ENCODE measurements around the gene DCT.

The DCT gene

GRCh38 chr13:94433055-94433961, 46.2 kb downstream of the DCT start:
- DNase-seq (ENCODE audit: extremely low read depth, low read depth) = no peak
- no peak for TF ChIP-seq CTCF (IDR thresholded peaks at IDR 0.05; ENCODE audit: low read depth, low read length, missing control alignments)
- no peak overlapping the region for H3K4me3 ChIP-seq (replicated peaks; ENCODE audit: low read depth, low read length)

GRCh38 chr13:94431987-94432386, 47.5 kb downstream of the DCT start:
- no peak for DNase-seq (ENCODE audit: extremely low read depth, low read depth)
- no peak overlapping the region for H3K4me3 ChIP-seq (replicated peaks; ENCODE audit: low read depth, low read length)
- TF ChIP-seq CTCF (IDR thresholded peaks at IDR 0.05; ENCODE audit: low read depth, low read length, missing control alignments) = no peak

GRCh38 chr13:94431574-94431973, 47.9 kb downstream of the DCT start:
- no peak for DNase-seq (ENCODE audit: extremely low read depth, low read depth)
- no peak overlapping the region for H3K4me3 ChIP-seq (replicated peaks; ENCODE audit: low read depth, low read length)
- no peak for TF ChIP-seq CTCF (IDR thresholded peaks at IDR 0.05; ENCODE audit: low read depth, low read length, missing control alignments)

GRCh38 chr13:94427313-94427953, 52.0 kb downstream of the DCT start:
- no peak for DNase-seq (ENCODE audit: extremely low read depth, low read depth)
- H3K4me3 ChIP-seq (replicated peaks; ENCODE audit: low read depth, low read length) = no peak overlapping the region
- no peak for TF ChIP-seq CTCF (IDR thresholded peaks at IDR 0.05; ENCODE audit: low read depth, low read length, missing control alignments)

GRCh38 chr13:94419925-94420305, 59.6 kb downstream of the DCT start:
- TF ChIP-seq CTCF (IDR thresholded peaks at IDR 0.05; ENCODE audit: low read depth, low read length, missing control alignments) = no peak
- DNase-seq (ENCODE audit: extremely low read depth, low read depth) = no peak
- no peak overlapping the region for H3K4me3 ChIP-seq (replicated peaks; ENCODE audit: low read depth, low read length)

GRCh38 chr13:94419304-94419924, 60.1 kb downstream of the DCT start:
- no peak for TF ChIP-seq CTCF (IDR thresholded peaks at IDR 0.05; ENCODE audit: low read depth, low read length, missing control alignments)
- DNase-seq (ENCODE audit: extremely low read depth, low read depth) = no peak
- H3K4me3 ChIP-seq (replicated peaks; ENCODE audit: low read depth, low read length) = no peak overlapping the region
